Liver (tissue), 9 donors: ENCODE results near the gene CAPZB. TPM values are rescaled to one million over a fixed set of nuclear protein-coding genes. Genes with fewer than 3 reads are reported as not detected.

Experiments used
- DNase-seq: peaks from one replicate; pipeline ENCODE4 v3.0.0-alpha.2; 2017; ENCODE audit warnings: low spot score
- H3K27ac ChIP-seq, 2 donors: one replicate each; pipeline ENCODE4 v1.7.0; 2013; ENCODE audit warnings: inconsistent platforms in 2 of 2, low read length in 2 of 2, control low read depth in 1 of 2, low read depth in 1 of 2, mild to moderate bottlenecking in 1 of 2
- H3K27me3 ChIP-seq, 4 donors: one replicate each; pipeline versions ENCODE4 v1.6.1 to v1.7.0; 2013; ENCODE audit warnings: low read length in 3 of 4, inconsistent platforms in 1 of 4, mild to moderate bottlenecking in 1 of 4, moderate library complexity in 1 of 4; ENCODE audit not compliant: control insufficient read depth in 4 of 4, insufficient read depth in 4 of 4
- H3K36me3 ChIP-seq, 4 donors: one replicate each; pipeline versions ENCODE4 v1.6.1 to v1.7.0; 2013; ENCODE audit warnings: low read length in 3 of 4, mild to moderate bottlenecking in 3 of 4, low read depth in 1 of 4, moderate library complexity in 1 of 4; ENCODE audit not compliant: control insufficient read depth in 4 of 4, insufficient read depth in 3 of 4
- H3K4me1 ChIP-seq, 4 donors: one replicate each; pipeline versions ENCODE4 v1.6.1 to v1.7.0; 2013; ENCODE audit warnings: low read length in 3 of 4, mild to moderate bottlenecking in 3 of 4, moderate library complexity in 1 of 4; ENCODE audit not compliant: control insufficient read depth in 4 of 4, insufficient read depth in 4 of 4
- H3K4me3 ChIP-seq, 3 donors: one replicate each; pipeline versions ENCODE4 v1.6.1 to v1.7.0; 2013; ENCODE audit warnings: low read length in 3 of 3, control low read depth in 1 of 3, low read depth in 1 of 3, mild to moderate bottlenecking in 1 of 3
- H3K9ac ChIP-seq, 2 donors: one replicate each; pipeline ENCODE4 v1.7.0; 2013; ENCODE audit warnings: low read length in 2 of 2, mild to moderate bottlenecking in 2 of 2, moderate library complexity in 2 of 2, control low read depth in 1 of 2, low read depth in 1 of 2
- H3K9me3 ChIP-seq, 4 donors: one replicate each; pipeline versions ENCODE4 v1.6.1 to v1.7.0; 2013; ENCODE audit warnings: low read length in 3 of 4; ENCODE audit not compliant: control insufficient read depth in 4 of 4
- EGR1 ChIP-seq, 2 donors: IDR thresholded peaks; 2 replicates each; pipeline ENCODE4 v1.6.1; 2016 to 2018; ENCODE audit warnings: antibody characterized with exemption in 2 of 2, low read depth in 2 of 2
- FOXA1 ChIP-seq: IDR thresholded peaks from 2 replicates; pipeline ENCODE4 v1.6.1; 2016; ENCODE audit warnings: antibody characterized with exemption
- HNF4A ChIP-seq, 2 donors: conservative IDR thresholded peaks; 2 replicates each; pipeline ENCODE4 v1.6.1; 2016; ENCODE audit warnings: antibody characterized with exemption in 2 of 2, mild to moderate bottlenecking in 2 of 2
- HNF4G ChIP-seq: IDR thresholded peaks from 2 replicates; pipeline ENCODE4 v1.6.1; 2016; ENCODE audit warnings: antibody characterized with exemption
- JUND ChIP-seq, 2 donors: IDR thresholded peaks; 2 replicates each; pipeline ENCODE4 v1.6.1; 2016; ENCODE audit warnings: antibody characterized with exemption in 2 of 2
- NR2F2 ChIP-seq: IDR thresholded peaks from 2 replicates; pipeline ENCODE4 v1.6.1; 2016; ENCODE audit warnings: antibody characterized with exemption
- RAD21 ChIP-seq, 2 donors: IDR thresholded peaks; 2 replicates each; pipeline ENCODE4 v1.6.1; 2016; ENCODE audit warnings: antibody characterized with exemption in 2 of 2, mild to moderate bottlenecking in 2 of 2
- RXRA ChIP-seq, 2 donors: IDR thresholded peaks; 2 replicates each; pipeline ENCODE4 v1.6.1; 2017 to 2018; ENCODE audit warnings: antibody characterized with exemption in 2 of 2, mild to moderate bottlenecking in 1 of 2
- SP1 ChIP-seq: IDR thresholded peaks from 2 replicates; pipeline ENCODE4 v1.6.1; 2018; ENCODE audit warnings: antibody characterized with exemption, mild to moderate bottlenecking
- TAF1 ChIP-seq: conservative IDR thresholded peaks from 2 replicates; pipeline ENCODE4 v1.6.1; 2016; ENCODE audit warnings: antibody characterized with exemption, mild to moderate bottlenecking
- YY1 ChIP-seq: IDR thresholded peaks from 2 replicates; pipeline ENCODE4 v1.6.1; 2016; ENCODE audit warnings: antibody characterized with exemption, mild to moderate bottlenecking
- WGBS: extraction: QIAGEN DNeasy Blood & Tissue Kit; methylation state at CpG from one replicate; pipeline ENCODE4 v1.1.7; 2013; 5-methylcytosine and 5-hydroxymethylcytosine counted together
- polyA plus RNA-seq, 2 donors: library from polyadenylated mRNA; stranded (reverse) in 1 of 2; unstranded in 1 of 2; fragments of 200-250 nt in 1 of 2; fragments of >200 nt in 1 of 2; fragmentation: Nextera tagmentation in 1 of 2; extraction: Ambion mirVana in 1 of 2; gene quantifications; one replicate each; pipeline versions ENCODE4 v1.2.1 to v1.2.3, GENCODE V29; 2013 to 2015
- total RNA-seq, 2 donors: library from RNA; depleted of rRNA; stranded (reverse); fragments of >200 nt; gene quantifications; one replicate each; pipeline ENCODE4 v1.2.3, GENCODE V29; 2014
- TF ChIP-seq, protein P1 (sequence below): IDR thresholded peaks from 2 replicates; pipeline ENCODE4 v1.6.1; 2016; ENCODE audit warnings: antibody characterized with exemption
- TF ChIP-seq, protein P2 (sequence below): IDR thresholded peaks from 2 replicates; pipeline ENCODE4 v1.6.1; 2016; ENCODE audit warnings: antibody characterized with exemption
- TF ChIP-seq, protein P3 (sequence below): IDR thresholded peaks from 2 replicates; pipeline ENCODE4 v1.6.1; 2016; ENCODE audit warnings: antibody characterized with exemption, mild to moderate bottlenecking
- TF ChIP-seq, protein P4 (sequence below): IDR thresholded peaks from 2 replicates; pipeline ENCODE4 v1.6.1; 2016; ENCODE audit warnings: antibody characterized with exemption
- TF ChIP-seq, protein P5 (sequence below): fragments of 150-350 bp; IDR thresholded peaks from 2 replicates; pipeline ENCODE4 v1.5.1; 2017; ENCODE audit warnings: improper control_type of control experiment, low read depth, low read length; ENCODE audit not compliant: missing input control
- donor health status: healthy.
- donor health status: healthy.
- donor health status: healthy.
- donor health status: healthy.
- donor health status: healthy.

The CAPZB gene
- total and polyA plus RNA-seq, 4 donors, result 38.3 to 98.9 (median 51.1) TPM

DNA sequence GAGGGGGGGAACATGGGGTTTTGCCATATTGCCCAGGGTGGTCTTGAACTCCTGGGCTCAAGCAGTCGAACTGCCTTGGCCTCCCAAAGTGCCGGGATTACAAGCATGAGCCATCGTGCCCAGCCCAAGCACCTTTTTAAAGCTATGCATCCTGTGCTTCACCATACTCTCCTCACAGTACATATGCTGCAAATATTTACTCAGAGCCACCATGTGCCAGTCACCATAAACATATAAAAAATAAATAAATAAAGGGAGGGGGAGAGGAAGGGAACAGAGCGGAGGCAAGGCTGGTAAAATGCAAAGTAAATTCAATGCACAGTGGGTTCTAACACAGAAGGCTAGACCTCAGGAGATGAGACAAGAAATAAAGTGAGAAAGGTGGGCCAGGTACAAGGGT, 64.7 kb downstream of the CAPZB start:
- TF ChIP-seq RAD21 (IDR thresholded peaks at IDR 0.05), result no peak
- TF ChIP-seq, protein P1, sequence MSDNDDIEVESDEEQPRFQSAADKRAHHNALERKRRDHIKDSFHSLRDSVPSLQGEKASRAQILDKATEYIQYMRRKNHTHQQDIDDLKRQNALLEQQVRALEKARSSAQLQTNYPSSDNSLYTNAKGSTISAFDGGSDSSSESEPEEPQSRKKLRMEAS, result no peak
- no peak for TF ChIP-seq EGR1 (IDR thresholded peaks at IDR 0.05; ENCODE audit: low read depth in 2 of 2)
- TF ChIP-seq FOXA1, result no peak
- TF ChIP-seq, protein P2, sequence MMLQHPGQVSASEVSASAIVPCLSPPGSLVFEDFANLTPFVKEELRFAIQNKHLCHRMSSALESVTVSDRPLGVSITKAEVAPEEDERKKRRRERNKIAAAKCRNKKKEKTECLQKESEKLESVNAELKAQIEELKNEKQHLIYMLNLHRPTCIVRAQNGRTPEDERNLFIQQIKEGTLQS, result no peak
- TF ChIP-seq SP1, result no peak
- TF ChIP-seq, protein P3, sequence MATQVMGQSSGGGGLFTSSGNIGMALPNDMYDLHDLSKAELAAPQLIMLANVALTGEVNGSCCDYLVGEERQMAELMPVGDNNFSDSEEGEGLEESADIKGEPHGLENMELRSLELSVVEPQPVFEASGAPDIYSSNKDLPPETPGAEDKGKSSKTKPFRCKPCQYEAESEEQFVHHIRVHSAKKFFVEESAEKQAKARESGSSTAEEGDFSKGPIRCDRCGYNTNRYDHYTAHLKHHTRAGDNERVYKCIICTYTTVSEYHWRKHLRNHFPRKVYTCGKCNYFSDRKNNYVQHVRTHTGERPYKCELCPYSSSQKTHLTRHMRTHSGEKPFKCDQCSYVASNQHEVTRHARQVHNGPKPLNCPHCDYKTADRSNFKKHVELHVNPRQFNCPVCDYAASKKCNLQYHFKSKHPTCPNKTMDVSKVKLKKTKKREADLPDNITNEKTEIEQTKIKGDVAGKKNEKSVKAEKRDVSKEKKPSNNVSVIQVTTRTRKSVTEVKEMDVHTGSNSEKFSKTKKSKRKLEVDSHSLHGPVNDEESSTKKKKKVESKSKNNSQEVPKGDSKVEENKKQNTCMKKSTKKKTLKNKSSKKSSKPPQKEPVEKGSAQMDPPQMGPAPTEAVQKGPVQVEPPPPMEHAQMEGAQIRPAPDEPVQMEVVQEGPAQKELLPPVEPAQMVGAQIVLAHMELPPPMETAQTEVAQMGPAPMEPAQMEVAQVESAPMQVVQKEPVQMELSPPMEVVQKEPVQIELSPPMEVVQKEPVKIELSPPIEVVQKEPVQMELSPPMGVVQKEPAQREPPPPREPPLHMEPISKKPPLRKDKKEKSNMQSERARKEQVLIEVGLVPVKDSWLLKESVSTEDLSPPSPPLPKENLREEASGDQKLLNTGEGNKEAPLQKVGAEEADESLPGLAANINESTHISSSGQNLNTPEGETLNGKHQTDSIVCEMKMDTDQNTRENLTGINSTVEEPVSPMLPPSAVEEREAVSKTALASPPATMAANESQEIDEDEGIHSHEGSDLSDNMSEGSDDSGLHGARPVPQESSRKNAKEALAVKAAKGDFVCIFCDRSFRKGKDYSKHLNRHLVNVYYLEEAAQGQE, result no peak
- TF ChIP-seq HNF4G, result no peak
- TF ChIP-seq JUND (IDR thresholded peaks at IDR 0.05), result no peak
- TF ChIP-seq RXRA (IDR thresholded peaks at IDR 0.05), result no peak
- no peak for TF ChIP-seq HNF4A (conservative IDR thresholded peaks at IDR 0.05)
- H3K4me1 ChIP-seq, result peaks cover 5 to 14% (median 10%) of the 10 kb centered on the region in 4 donors
- 95% methylated on average over 4 of the region's 4 CpGs for WGBS

DNA sequence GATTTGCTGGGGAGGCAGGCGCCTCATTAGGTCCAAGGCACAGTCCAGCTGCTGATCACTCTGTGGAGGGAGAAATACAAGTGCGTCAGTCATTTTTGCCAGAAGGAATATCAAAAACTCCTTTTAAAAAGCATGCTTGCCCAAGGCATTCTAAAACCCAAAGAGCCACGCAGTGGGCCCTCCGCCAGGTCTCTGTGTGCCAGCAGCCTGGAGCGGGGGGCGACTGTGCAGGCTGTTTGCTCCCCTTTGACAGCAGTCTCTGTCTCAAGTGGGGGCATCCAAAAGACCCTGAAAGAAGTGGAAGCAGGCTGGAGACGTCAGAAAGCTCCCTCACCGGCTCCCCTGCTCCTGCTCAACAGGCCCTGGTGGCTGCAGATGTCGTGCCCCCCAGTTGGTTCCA, 65.6 kb downstream of the CAPZB start:
- no peak overlapping the region for H3K27ac ChIP-seq
- peaks cover 0 to 15% (median 8%) of the 10 kb centered on the region in 4 donors for H3K36me3 ChIP-seq
- H3K4me3 ChIP-seq, result no peak overlapping the region
- TF ChIP-seq SP1 (no peak), TAF1 (no peak), FOXA1 (no peak), HNF4G (no peak), YY1 (no peak), JUND (IDR thresholded peaks at IDR 0.05) (no peak), NR2F2 (no peak), EGR1 (IDR thresholded peaks at IDR 0.05; ENCODE audit: low read depth in 2 of 2) (no peak)
- TF ChIP-seq, protein P4, sequence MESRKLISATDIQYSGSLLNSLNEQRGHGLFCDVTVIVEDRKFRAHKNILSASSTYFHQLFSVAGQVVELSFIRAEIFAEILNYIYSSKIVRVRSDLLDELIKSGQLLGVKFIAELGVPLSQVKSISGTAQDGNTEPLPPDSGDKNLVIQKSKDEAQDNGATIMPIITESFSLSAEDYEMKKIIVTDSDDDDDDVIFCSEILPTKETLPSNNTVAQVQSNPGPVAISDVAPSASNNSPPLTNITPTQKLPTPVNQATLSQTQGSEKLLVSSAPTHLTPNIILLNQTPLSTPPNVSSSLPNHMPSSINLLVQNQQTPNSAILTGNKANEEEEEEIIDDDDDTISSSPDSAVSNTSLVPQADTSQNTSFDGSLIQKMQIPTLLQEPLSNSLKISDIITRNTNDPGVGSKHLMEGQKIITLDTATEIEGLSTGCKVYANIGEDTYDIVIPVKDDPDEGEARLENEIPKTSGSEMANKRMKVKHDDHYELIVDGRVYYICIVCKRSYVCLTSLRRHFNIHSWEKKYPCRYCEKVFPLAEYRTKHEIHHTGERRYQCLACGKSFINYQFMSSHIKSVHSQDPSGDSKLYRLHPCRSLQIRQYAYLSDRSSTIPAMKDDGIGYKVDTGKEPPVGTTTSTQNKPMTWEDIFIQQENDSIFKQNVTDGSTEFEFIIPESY, result no peak
- TF ChIP-seq, protein P3, result no peak
- TF ChIP-seq, protein P1, result no peak
- TF ChIP-seq, protein P5, sequence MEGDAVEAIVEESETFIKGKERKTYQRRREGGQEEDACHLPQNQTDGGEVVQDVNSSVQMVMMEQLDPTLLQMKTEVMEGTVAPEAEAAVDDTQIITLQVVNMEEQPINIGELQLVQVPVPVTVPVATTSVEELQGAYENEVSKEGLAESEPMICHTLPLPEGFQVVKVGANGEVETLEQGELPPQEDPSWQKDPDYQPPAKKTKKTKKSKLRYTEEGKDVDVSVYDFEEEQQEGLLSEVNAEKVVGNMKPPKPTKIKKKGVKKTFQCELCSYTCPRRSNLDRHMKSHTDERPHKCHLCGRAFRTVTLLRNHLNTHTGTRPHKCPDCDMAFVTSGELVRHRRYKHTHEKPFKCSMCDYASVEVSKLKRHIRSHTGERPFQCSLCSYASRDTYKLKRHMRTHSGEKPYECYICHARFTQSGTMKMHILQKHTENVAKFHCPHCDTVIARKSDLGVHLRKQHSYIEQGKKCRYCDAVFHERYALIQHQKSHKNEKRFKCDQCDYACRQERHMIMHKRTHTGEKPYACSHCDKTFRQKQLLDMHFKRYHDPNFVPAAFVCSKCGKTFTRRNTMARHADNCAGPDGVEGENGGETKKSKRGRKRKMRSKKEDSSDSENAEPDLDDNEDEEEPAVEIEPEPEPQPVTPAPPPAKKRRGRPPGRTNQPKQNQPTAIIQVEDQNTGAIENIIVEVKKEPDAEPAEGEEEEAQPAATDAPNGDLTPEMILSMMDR, result no peak
- H3K9me3 ChIP-seq, result no peaks in the 10 kb centered on the region
- H3K9ac ChIP-seq, result no peak overlapping the region
- WGBS, result 94% methylated on average over 9 of the region's 9 CpGs
- DNase-seq, result no peak
- H3K27me3 ChIP-seq, result no peaks in the 10 kb centered on the region
- H3K4me1 ChIP-seq, result peaks cover 0 to 4% (median 4%) of the 10 kb centered on the region in 4 donors

More for the DNA sequence above, 64.7 kb downstream of the CAPZB start:
- Histone ChIP-seq H3K4me3 (no peak overlapping the region), H3K36me3 (peaks cover 0 to 15% (median 8%) of the 10 kb centered on the region in 4 donors), H3K9ac (no peak overlapping the region), H3K9me3 (no peaks in the 10 kb centered on the region), H3K27ac (no peak overlapping the region), H3K27me3 (no peaks in the 10 kb centered on the region)
- DNase-seq, result no peak
